Omental fat pad (tissue), 4 donors: ENCODE measurements around the gene SPRYD7. TPM values are rescaled to one million over a fixed set of nuclear protein-coding genes. Genes with fewer than 3 reads are reported as not detected.

Experiments used
- ATAC-seq: fragments of 150-250 bp; one replicate; pipeline ENCODE4 v1.9.1; 2016; ENCODE audit warnings: mild to moderate bottlenecking, moderate library complexity; ENCODE audit not compliant: low FRiP score
- DNase-seq: peaks from one replicate; pipeline ENCODE4 v3.0.0-alpha.2; 2019; ENCODE audit warnings: low spot score
- CTCF ChIP-seq, 3 donors: fragments of 450-650 bp; IDR thresholded peaks; one replicate each; pipeline ENCODE4 v1.5.1; 2016 to 2017; ENCODE audit warnings: antibody characterized with exemption in 3 of 3, mild to moderate bottlenecking in 3 of 3, moderate library complexity in 2 of 3
- total RNA-seq, 4 donors: library from RNA; depleted of rRNA; stranded (reverse); fragments of >200 nt; gene quantifications; one replicate each; pipeline ENCODE4 v1.1.0, GENCODE V29; 2016

Gene SPRYD7
- total RNA-seq, 4 donors from 2014 or later, result 3.2 to 4.4 (median 4.0) TPM

GRCh38 chr13:49890376-49890775 is 45.8 kb downstream of the SPRYD7 start:
- no peak for TF ChIP-seq CTCF (IDR thresholded peaks at IDR 0.05)
- DNase-seq (no peak), ATAC-seq (no peak)

- DNase-seq, result no peak
- no peak for ATAC-seq
- TF ChIP-seq CTCF (IDR thresholded peaks at IDR 0.05), result no peak
Measured at GRCh38 chr13:49878682-49879081, 57.5 kb downstream of the SPRYD7 start.

GRCh38 chr13:49877629-49878218 is 58.4 kb downstream of the SPRYD7 start:
- no peak for TF ChIP-seq CTCF (IDR thresholded peaks at IDR 0.05)
- ATAC-seq (no peak), DNase-seq (no peak)

GRCh38 chr13:49874430-49874829 is 61.7 kb downstream of the SPRYD7 start:
- DNase-seq, result no peak
- no peak for ATAC-seq
- no peak for TF ChIP-seq CTCF (IDR thresholded peaks at IDR 0.05)

- DNase-seq (no peak), ATAC-seq (no peak)
- TF ChIP-seq CTCF (IDR thresholded peaks at IDR 0.05), result no peak
Measured at GRCh38 chr13:49869519-49869918, 66.6 kb downstream of the SPRYD7 start.

- no peak for ATAC-seq
- DNase-seq, result no peak
- no peak for TF ChIP-seq CTCF (IDR thresholded peaks at IDR 0.05)
Measured at GRCh38 chr13:49867834-49868233, 68.3 kb downstream of the SPRYD7 start.

- no peak for DNase-seq
- TF ChIP-seq CTCF (IDR thresholded peaks at IDR 0.05), result no peak
- no peak for ATAC-seq
Measured at GRCh38 chr13:49865218-49865617, 70.9 kb downstream of the SPRYD7 start.
